Smooth muscle cell (in vitro differentiated cells): ENCODE results near the gene MUC22. TPM values are rescaled to one million over a fixed set of nuclear protein-coding genes. Genes with fewer than 3 reads are reported as not detected.
A peak's percentile ranks its signal among the peaks of the same experiment; 100 is the strongest.
"Not testable (repeated sequence)": the region's sequence is repeated elsewhere in the genome, so short reads cannot be mapped to it uniquely, and the experiment has no call there.

Experiments
- DNase-seq: peaks from one replicate; lab custom pipeline; 2025; ENCODE audit not compliant: unreplicated experiment; lab: John Stamatoyannopoulos, UW
- H2AFZ ChIP-seq: fragments of 200-600 bp; sonication (generic); 2 replicates; pipeline ENCODE4 v1.6.0; 2016; ENCODE audit warnings: antibody characterized with exemption, low read depth, mild to moderate bottlenecking
- H3F3A ChIP-seq: fragments of 200-600 bp; sonication (generic); 2 replicates; pipeline ENCODE4 v1.6.0; 2017; ENCODE audit warnings: antibody characterized with exemption, low read depth
- H3K27ac ChIP-seq: fragments of 200-600 bp; sonication (generic); 2 replicates; pipeline ENCODE4 v1.5.1; 2016; ENCODE audit warnings: low read depth, mild to moderate bottlenecking
- H3K27me3 ChIP-seq: fragments of 200-600 bp; sonication (generic); 2 replicates; pipeline ENCODE4 v1.6.1; 2016; ENCODE audit warnings: low read depth, mild to moderate bottlenecking
- H3K36me3 ChIP-seq: fragments of 200-600 bp; sonication (generic); 2 replicates; pipeline ENCODE4 v1.5.1; 2016; ENCODE audit warnings: low read depth
- H3K4me1 ChIP-seq: fragments of 200-600 bp; sonication (generic); 2 replicates; pipeline ENCODE4 v1.5.1; 2016; ENCODE audit warnings: low read depth
- H3K4me2 ChIP-seq: fragments of 200-600 bp; sonication (generic); 2 replicates; pipeline ENCODE4 v1.6.0; 2016; ENCODE audit warnings: mild to moderate bottlenecking
- H3K4me3 ChIP-seq: fragments of 200-600 bp; sonication (generic); 2 replicates; pipeline ENCODE4 v1.5.1; 2016; ENCODE audit warnings: mild to moderate bottlenecking
- H3K79me2 ChIP-seq: fragments of 200-600 bp; sonication (generic); 2 replicates; pipeline ENCODE4 v1.6.0; 2016; ENCODE audit warnings: low read depth, mild to moderate bottlenecking
- H3K9ac ChIP-seq: fragments of 200-600 bp; sonication (generic); 2 replicates; pipeline ENCODE4 v1.6.0; 2016; ENCODE audit warnings: low read depth
- H3K9me3 ChIP-seq: fragments of 200-600 bp; sonication (generic); replicated peaks from 2 replicates; pipeline ENCODE4 v1.5.1; 2016; ENCODE audit warnings: low read depth
- H4K20me1 ChIP-seq: fragments of 200-600 bp; sonication (generic); 2 replicates; pipeline ENCODE4 v1.6.0; 2016; ENCODE audit warnings: low read depth
- CTCF ChIP-seq: fragments of 200-600 bp; sonication (generic); IDR thresholded peaks from 2 replicates; pipeline ENCODE4 v1.5.1; 2017; ENCODE audit warnings: borderline replicate concordance, mild to moderate bottlenecking, antibody characterized with exemption; ENCODE audit not compliant: insufficient read depth, poor library complexity, severe bottlenecking
- WGBS: methylation state at CpG from one replicate; pipeline ENCODE4 v1.1.7; 2016; ENCODE audit warnings: low lambda C conversion rate; 5-methylcytosine and 5-hydroxymethylcytosine counted together
- polyA plus RNA-seq: library from polyadenylated mRNA; unstranded; fragments of >200 nt; fragmentation: Nextera tagmentation; extraction: Ambion mirVana; gene quantifications from 2 replicates; pipeline ENCODE4 v1.2.1, GENCODE V29; 2016
- total RNA-seq: library from RNA; depleted of rRNA; stranded (reverse); fragments of >200 nt; gene quantifications from 2 replicates; pipeline ENCODE4 v1.2.3, GENCODE V29; 2014

Gene MUC22
- total and polyA plus RNA-seq, 2 experiments from 2014 or later = not detected

- no peak overlapping the region for H3K4me3 ChIP-seq
- 81% methylated on average over 12 of the region's 12 CpGs for WGBS
- H3K9ac ChIP-seq = no peak overlapping the region
Measured at GRCh38 chr6:31041372-31041974, 31.2 kb downstream of the MUC22 start.

GRCh38 chr6:31042806-31043205 is 32.5 kb downstream of the MUC22 start:
- Histone ChIP-seq H3K4me3 (no peak overlapping the region), H3F3A (peaks cover 3% of the 10 kb centered on the region), H3K36me3 (no peaks in the 10 kb centered on the region), H3K79me2 (no peaks in the 10 kb centered on the region), H3K27ac (no peak overlapping the region), H3K27me3 (no peaks in the 10 kb centered on the region), H2AFZ (peak overlapping the region; percentile 35), H3K4me2 (no peak overlapping the region), H3K9me3 (no peaks in the 10 kb centered on the region), H3K4me1 (no peaks in the 10 kb centered on the region), H4K20me1 (no peaks in the 10 kb centered on the region), H3K9ac (no peak overlapping the region)
- DNase-seq = no peak
- peak; percentile 55 for TF ChIP-seq CTCF
- WGBS = 44% methylated on average over 4 of the region's 4 CpGs

More at GRCh38 chr6:31041372-31041974, 31.2 kb downstream of the MUC22 start:
- Histone ChIP-seq H3K79me2 (no peaks in the 10 kb centered on the region), H3K27me3 (no peaks in the 10 kb centered on the region), H3K36me3 (no peaks in the 10 kb centered on the region), H3F3A (peaks cover 4% of the 10 kb centered on the region), H4K20me1 (no peaks in the 10 kb centered on the region), H3K4me2 (no peak overlapping the region), H3K27ac (no peak overlapping the region), H3K9me3 (no peaks in the 10 kb centered on the region), H3K4me1 (no peaks in the 10 kb centered on the region), H2AFZ (no peak overlapping the region)
- no peak for TF ChIP-seq CTCF
- no peak for DNase-seq

- H3K27ac ChIP-seq = no peak overlapping the region
- no peaks in the 10 kb centered on the region for H3K36me3 ChIP-seq
- H4K20me1 ChIP-seq = no peaks in the 10 kb centered on the region
- no peak for DNase-seq
- H3K4me3 ChIP-seq = no peak overlapping the region
- H3K27me3 ChIP-seq = no peaks in the 10 kb centered on the region
- H3K4me1 ChIP-seq = no peaks in the 10 kb centered on the region
- no peaks in the 10 kb centered on the region for H3F3A ChIP-seq
- H3K9ac ChIP-seq = no peak overlapping the region
- H2AFZ ChIP-seq = no peak overlapping the region
- WGBS = 61% methylated on average over 4 of the region's 4 CpGs
- H3K9me3 ChIP-seq = no peaks in the 10 kb centered on the region
- H3K4me2 ChIP-seq = no peak overlapping the region
- no peaks in the 10 kb centered on the region for H3K79me2 ChIP-seq
- no peak for TF ChIP-seq CTCF
Measured at GRCh38 chr6:31048099-31048498, 37.8 kb downstream of the MUC22 start.

GRCh38 chr6:31049518-31049917 is 39.2 kb downstream of the MUC22 start:
- Histone ChIP-seq H4K20me1 (no peaks in the 10 kb centered on the region), H3F3A (no peaks in the 10 kb centered on the region), H3K27ac (no peak overlapping the region), H3K4me3 (no peak overlapping the region), H2AFZ (no peak overlapping the region), H3K9me3 (no peaks in the 10 kb centered on the region), H3K79me2 (no peaks in the 10 kb centered on the region), H3K27me3 (no peaks in the 10 kb centered on the region), H3K9ac (no peak overlapping the region), H3K36me3 (no peaks in the 10 kb centered on the region), H3K4me2 (no peak overlapping the region), H3K4me1 (no peaks in the 10 kb centered on the region)
- 80% methylated on average over 6 of the region's 6 CpGs for WGBS
- no peak for TF ChIP-seq CTCF
- no peak for DNase-seq

GRCh38 chr6:31053187-31053586 is 42.9 kb downstream of the MUC22 start:
- WGBS = 92% methylated on average over 4 of the region's 4 CpGs
- H3K27ac ChIP-seq, H3K27me3 ChIP-seq, DNase-seq, H3K4me3 ChIP-seq, H3K36me3 ChIP-seq, H3K79me2 ChIP-seq, H4K20me1 ChIP-seq, H3F3A ChIP-seq, H3K9ac ChIP-seq, H3K4me2 ChIP-seq, H2AFZ ChIP-seq, H3K9me3 ChIP-seq: not testable (repeated sequence)
- H3K4me1 ChIP-seq = peaks cover 14% of the 10 kb centered on the region
